Heart right ventricle (tissue), 16 donors: ENCODE data around the gene LHX2. TPM values are rescaled to one million over a fixed set of nuclear protein-coding genes. Genes with fewer than 3 reads are reported as not detected.
"Not testable (repeated sequence)": the region's sequence is repeated elsewhere in the genome, so short reads cannot be mapped to it uniquely, and the experiment has no call there.

Source experiments
- ATAC-seq, 8 donors: fragments of 200-7000 bp; cut with Tn5 transposase; one replicate each; pipeline ENCODE4 v1.9.1; 2020; ENCODE audit warnings: mild to moderate bottlenecking in 8 of 8, moderate library complexity in 8 of 8, moderate number of reproducible peaks in 1 of 8
- DNase-seq, 2 donors: peaks; one replicate each; pipeline ENCODE4 v3.0.0-alpha.2; 2020
- H3K27ac ChIP-seq, 10 donors: fragments of 200-600 bp; sonication (generic) in 2 of 10; one replicate each; pipeline versions ENCODE4 v1.5.0 to v1.8.0; 2020 to 2022; ENCODE audit warnings: mild to moderate bottlenecking in 3 of 10
- H3K27me3 ChIP-seq, 7 donors: fragments of 200-600 bp; one replicate each; pipeline ENCODE4 v1.8.0; 2021 to 2022; ENCODE audit warnings: mild to moderate bottlenecking in 2 of 7
- H3K36me3 ChIP-seq, 9 donors: fragments of 200-600 bp; sonication (generic) in 1 of 9; one replicate each; pipeline versions ENCODE4 v1.5.0 to v1.8.0; 2020 to 2022; ENCODE audit warnings: mild to moderate bottlenecking in 2 of 9
- H3K4me1 ChIP-seq, 9 donors: fragments of 200-600 bp; sonication (generic) in 1 of 9; one replicate each; pipeline versions ENCODE4 v1.5.0 to v1.8.0; 2020 to 2022; ENCODE audit warnings: mild to moderate bottlenecking in 4 of 9
- H3K4me3 ChIP-seq, 10 donors: fragments of 200-600 bp; sonication (generic) in 2 of 10; one replicate each; pipeline versions ENCODE4 v1.5.0 to v1.8.0; 2020 to 2022; ENCODE audit warnings: mild to moderate bottlenecking in 7 of 10, moderate library complexity in 2 of 10
- H3K9me3 ChIP-seq, 11 donors: fragments of 200-600 bp in 10 of 11; sonication (generic) in 2 of 11; one replicate each; pipeline versions ENCODE4 v1.5.0 to v1.8.0; 2013 to 2022; ENCODE audit warnings: mild to moderate bottlenecking in 2 of 11, control low read depth in 1 of 11, moderate library complexity in 1 of 11
- CTCF ChIP-seq, 9 donors: fragments of 200-600 bp; sonication (generic) in 2 of 9; IDR thresholded peaks; one replicate each; pipeline versions ENCODE4 v1.5.0 to v1.8.0; 2021 to 2022; ENCODE audit warnings: antibody characterized with exemption in 9 of 9, mild to moderate bottlenecking in 5 of 9, moderate library complexity in 1 of 9
- WGBS, 2 donors: extraction: QIAGEN DNeasy Blood & Tissue Kit; methylation state at CpG; one replicate each; pipeline ENCODE4 v1.1.7; 2013; ENCODE audit warnings: inconsistent platforms in 1 of 2; 5-methylcytosine and 5-hydroxymethylcytosine counted together
- intact Hi-C, 10 donors: fragments of 100-400 bp; cut with DNase I; formaldehyde crosslinking; loops; one replicate each; pipeline versions ENCODE4 v1.11.1 to v1.14.2; 2022
- polyA plus RNA-seq, 2 donors: library from polyadenylated mRNA; stranded (reverse); fragments of 200-250 nt; gene quantifications; one replicate each; pipeline ENCODE4 v1.2.3, GENCODE V29; 2013
- total RNA-seq, 10 donors: library from RNA; stranded (reverse); fragmentation: NEBNext Ultra II Directional in 3 of 10; extraction: Animal tissue kit (Norgen Biotek cat#: 25700) in 3 of 10; gene quantifications; one replicate each; pipeline versions ENCODE4 v1.2.1 to v1.2.4, GENCODE V29; 2021 to 2023
- donor health status: Arrhythmogenic right ventricular cardiomyopathy.
- donor health status: ischemic (EF 13 %, LVEDD 7.1; RV severe dilation, severe dysfunction).
- donor health status: healthy with polysubstance abuse.
- donor health status: DM: no; HTN: yes; CAD: no.
- donor health status: DM: no; HTN: no; CAD: no.
- donor health status: ischemic (EF 25% LVEDD 6.9; RV normal size, moderate dysfunction).
- donor health status: ischemic (EF 25% LVEDD 5.7; RV mildly dilated, moderate dysfunction).
- donor health status: healthy.
- donor health status: DM: yes; HTN: yes; CAD: no.
- donor health status: Ischemic cardiomyopathy.
- donor health status: ischemic (EF 35%, LVEDD 5.7; RV mildly dilated, moderate dysfunction).
- donor health status: nonischemic (EF 11% LVEDD 7.7; RV severe dilation, severe dysfunction).
- donor health status: DM: yes; HTN: yes; CAD: no.
- donor health status: PGD.
- donor health status: ischemic (EF 29% LVEDD 5.4; RV normal size, mild dysfunction).
- donor health status: nonischemic (EF 23%, LVEDD 6.1; RV moderate dilation, normal function).

LHX2 gene
- total and polyA plus RNA-seq, 12 donors, result 0.19 to 0.42 (median 0.37) TPM; not detected in 7

GRCh38 chr9:123972618-123973017 lies 39.0 kb upstream of the LHX2 start:
- H3K27ac ChIP-seq, result no peak overlapping the region
- no peak for TF ChIP-seq CTCF (IDR thresholded peaks at IDR 0.05)
- H3K4me1 ChIP-seq, result no peaks in the 10 kb centered on the region
- H3K27me3 ChIP-seq, result peaks cover 0 to 35% (median 9%) of the 10 kb centered on the region in 7 donors
- ATAC-seq (no peak), DNase-seq (no peak)
- WGBS, 2 donors, result 98 to 99% methylated on average over 8 of the region's 8 CpGs
- no peak overlapping the region for H3K4me3 ChIP-seq
- intact Hi-C loops, result no loop called here
- H3K9me3 ChIP-seq, result no peaks in the 10 kb centered on the region
- no peaks in the 10 kb centered on the region for H3K36me3 ChIP-seq

DNA sequence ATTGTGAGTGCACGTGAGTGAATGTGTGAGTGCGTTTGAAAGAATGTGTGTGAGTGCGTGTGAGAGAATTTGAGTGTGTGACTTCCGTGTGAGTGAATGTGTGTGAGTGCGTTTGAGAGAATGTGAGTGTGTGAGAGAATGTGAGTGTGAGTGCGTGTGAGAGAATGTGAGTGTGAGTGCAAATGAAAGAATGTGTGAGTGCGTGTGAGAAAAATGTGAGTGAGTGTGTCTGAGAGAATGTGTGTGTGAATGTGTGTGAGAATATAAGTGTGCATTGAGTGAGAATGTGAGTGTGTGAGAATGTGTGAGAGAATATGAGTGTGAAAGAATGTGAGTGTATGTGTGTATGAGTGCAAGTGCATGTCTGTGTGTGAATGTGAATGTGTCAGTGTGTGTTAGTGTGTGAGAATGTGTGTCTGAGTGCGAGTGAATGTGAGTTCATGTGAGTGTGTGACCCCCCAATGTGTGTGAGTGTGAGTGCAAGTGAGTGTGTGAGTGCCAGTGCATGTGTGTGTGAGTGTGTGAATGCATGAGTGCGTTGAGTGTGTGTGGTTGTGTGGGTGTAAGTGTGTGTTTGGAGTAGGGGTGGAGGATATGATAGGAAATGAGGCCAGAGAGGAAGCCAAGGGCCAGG lies 37.9 kb upstream of the LHX2 start:
- intact Hi-C loops, result no loop called here
- Histone ChIP-seq H3K27ac (no peak overlapping the region), H3K27me3 (peaks cover 0 to 27% (median 8%) of the 10 kb centered on the region in 7 donors), H3K9me3 (no peaks in the 10 kb centered on the region), H3K4me1 (no peaks in the 10 kb centered on the region), H3K36me3 (no peaks in the 10 kb centered on the region), H3K4me3 (no peak overlapping the region)
- WGBS, 2 donors, result 92 to 93% methylated on average over 9 of the region's 9 CpGs
- no peak for TF ChIP-seq CTCF (IDR thresholded peaks at IDR 0.05)
- ATAC-seq (no peak), DNase-seq (no peak)

GRCh38 chr9:123974471-123974870 lies 37.1 kb upstream of the LHX2 start:
- TF ChIP-seq CTCF (IDR thresholded peaks at IDR 0.05), result no peak
- Histone ChIP-seq H3K9me3 (peaks cover 0 to 3% (median 0%) of the 10 kb centered on the region in 11 donors), H3K4me1 (no peaks in the 10 kb centered on the region), H3K27me3 (peaks cover 0 to 25% (median 13%) of the 10 kb centered on the region in 7 donors), H3K27ac (no peak overlapping the region), H3K4me3 (no peak overlapping the region), H3K36me3 (no peaks in the 10 kb centered on the region)
- 78 to 84% methylated on average over 12 of the region's 12 CpGs for WGBS, 2 donors
- ATAC-seq (no peak), DNase-seq (no peak)
- intact Hi-C loops, result no loop called here

GRCh38 chr9:123975871-123976270 lies 35.7 kb upstream of the LHX2 start:
- no peaks in the 10 kb centered on the region for H3K36me3 ChIP-seq
- DNase-seq (no peak), ATAC-seq (no peak)
- H3K27me3 ChIP-seq, result peaks cover 0 to 30% (median 18%) of the 10 kb centered on the region in 7 donors
- no peak for TF ChIP-seq CTCF (IDR thresholded peaks at IDR 0.05)
- no peak overlapping the region for H3K4me3 ChIP-seq
- 43 to 55% methylated on average over 3 of the region's 3 CpGs for WGBS, 2 donors
- H3K9me3 ChIP-seq, result peaks cover 0 to 7% (median 0%) of the 10 kb centered on the region in 11 donors
- no peaks in the 10 kb centered on the region for H3K4me1 ChIP-seq
- intact Hi-C loops, result no loop called here
- no peak overlapping the region for H3K27ac ChIP-seq

- intact Hi-C loops, H3K36me3 ChIP-seq, H3K4me3 ChIP-seq, ATAC-seq, DNase-seq, H3K27ac ChIP-seq, H3K4me1 ChIP-seq, H3K9me3 ChIP-seq: not testable (repeated sequence)
- H3K27me3 ChIP-seq, result peaks cover 0 to 33% (median 23%) of the 10 kb centered on the region in 7 donors
- WGBS, 2 donors, result 74% methylated on average over 4 of the region's 9 CpGs; no CpG with 5 or more reads in 1 of the 2 donors
Observed at GRCh38 chr9:123976579-123976978, 35.0 kb upstream of the LHX2 start.
